HL-60/S4 treated with retinoic acid at 250 ng/mL for 4 days and 3 days (cell line): ENCODE measurements around the gene IGF2BP3.
"Not testable (repeated sequence)": the region's sequence is repeated elsewhere in the genome, so short reads cannot be mapped to it uniquely, and the experiment has no call there.

ENCODE experiments used
- in situ Hi-C: fragments of 300-500 bp; cut with MboI; formaldehyde crosslinking; loops from 2 replicates; pipeline ENCODE4 v1.7.0; 2022; ENCODE audit warnings: low sequenced_read_pairs

IGF2BP3 gene

DNA sequence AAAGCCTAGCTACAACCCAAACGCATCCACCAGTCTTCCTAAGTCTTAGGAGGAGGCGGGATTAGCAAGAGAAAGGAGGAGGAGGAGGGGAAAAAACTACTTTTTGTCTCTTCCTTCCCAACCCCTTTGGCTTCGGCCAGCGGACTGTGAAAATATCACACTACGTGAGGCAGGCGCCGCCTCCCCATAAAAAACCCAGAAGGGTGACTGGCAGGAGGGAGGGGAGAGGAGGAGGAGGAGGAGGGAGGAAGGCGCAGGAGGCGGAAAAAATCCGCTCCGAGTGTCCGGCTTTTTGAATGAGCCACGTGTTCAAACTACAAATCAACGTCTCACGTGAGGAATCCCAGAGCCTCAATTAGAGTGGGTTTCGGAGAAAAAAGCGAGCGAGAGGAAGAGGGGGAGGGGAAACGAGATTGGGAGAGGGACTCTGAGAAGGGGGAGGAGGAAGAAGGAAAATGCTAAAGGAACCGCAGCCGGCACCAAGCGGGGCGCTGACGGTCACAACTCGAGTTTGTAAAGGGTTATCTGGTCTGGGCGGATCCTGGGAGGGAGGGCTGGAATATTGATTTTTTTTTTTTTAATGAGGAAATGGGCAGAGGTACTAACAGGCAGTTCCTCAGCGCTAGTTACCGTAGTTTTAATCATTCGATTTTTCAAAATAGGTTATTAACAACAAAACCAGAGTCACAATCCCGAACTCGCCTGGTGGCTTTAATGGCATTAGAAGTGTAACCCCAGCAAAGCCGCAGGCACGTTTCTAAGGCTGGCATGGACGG is at the start of gene IGF2BP3:
TSS of gene IGF2BP3 (minus strand) at position 162 of the 776 bp plus-strand sequence. CDS start 381 bp downstream, outside the sequence.
- in situ Hi-C loops = no loop called here

DNA sequence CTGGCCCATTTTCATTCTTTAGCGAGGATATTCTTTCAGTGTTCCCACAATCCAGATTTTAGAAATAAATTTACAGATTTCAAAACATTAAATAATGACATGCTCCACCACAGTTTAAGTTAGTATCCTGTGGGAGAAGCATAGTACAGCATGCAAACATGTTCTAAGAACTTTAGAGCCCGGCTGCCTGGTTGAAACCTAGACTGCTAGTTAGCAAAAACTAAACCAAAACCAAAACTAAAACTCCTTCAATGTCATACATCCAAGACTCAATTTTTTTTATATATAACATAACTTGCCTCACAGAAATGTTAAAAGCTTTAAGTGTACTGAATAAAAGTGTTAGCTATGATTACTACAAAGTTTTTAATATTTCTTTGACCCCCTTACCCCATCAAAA is 44.5 kb upstream of the IGF2BP3 start:
- in situ Hi-C loops = no loop called here

DNA sequence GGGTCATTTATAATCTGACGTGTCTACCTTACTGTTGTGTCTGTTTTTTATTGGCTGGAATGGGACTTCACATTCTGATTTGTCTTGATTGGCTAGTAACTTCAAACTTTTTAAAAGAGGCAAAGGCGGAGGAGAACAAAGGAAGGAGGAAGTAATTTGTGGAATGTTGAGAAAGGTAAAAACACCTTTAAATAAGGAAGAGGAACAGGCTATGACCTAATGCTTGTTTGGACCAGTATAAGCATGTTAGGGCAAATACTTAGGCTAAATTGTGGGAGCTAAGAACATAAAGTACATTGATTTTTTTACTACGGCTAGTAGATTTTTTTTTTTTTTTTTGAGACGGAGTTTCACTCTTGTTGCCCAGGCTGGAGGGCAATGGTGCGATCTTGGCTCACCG is 43.5 kb upstream of the IGF2BP3 start:
- in situ Hi-C loops = not testable (repeated sequence)

DNA sequence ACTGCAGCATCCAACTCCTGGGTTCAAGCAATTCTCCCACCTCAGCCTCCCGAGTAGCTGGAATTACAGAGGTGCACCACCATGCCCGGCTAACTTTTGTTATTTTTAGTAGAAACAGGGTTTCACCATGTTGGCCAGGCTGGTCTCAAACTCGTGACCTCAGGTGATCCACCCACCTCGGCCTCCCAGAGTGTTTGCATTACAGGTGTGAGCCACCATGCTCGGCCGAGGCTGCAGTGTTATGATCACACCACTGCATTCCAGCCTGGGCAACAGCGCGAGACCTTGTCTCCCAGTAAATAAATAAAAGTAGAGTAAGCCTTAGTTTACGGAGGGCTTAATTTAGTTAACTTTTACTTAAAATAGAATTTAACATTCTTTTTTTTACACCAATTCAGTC is 23.7 kb upstream of the IGF2BP3 start:
- in situ Hi-C loops = no loop called here

DNA sequence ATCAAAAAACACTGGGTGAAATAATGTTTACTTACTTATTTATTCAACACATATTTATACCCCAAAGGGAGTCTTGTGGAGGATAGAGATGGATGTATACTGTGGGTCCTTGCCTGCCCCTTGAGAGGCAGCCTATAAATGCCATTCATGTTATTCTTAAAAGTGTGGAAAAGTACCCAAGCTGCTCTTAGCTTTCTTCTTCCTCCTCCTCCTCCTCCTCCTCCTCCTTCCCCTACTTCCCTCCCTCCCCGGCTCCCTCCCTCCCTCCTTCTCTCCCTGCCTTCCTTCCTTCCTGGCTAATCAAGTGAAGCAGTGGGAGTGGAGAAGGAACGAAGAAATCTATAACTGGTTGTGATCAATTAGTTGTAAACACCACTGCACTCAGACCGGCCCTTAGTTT is 21.2 kb upstream of the IGF2BP3 start:
- in situ Hi-C loops = no loop called here

DNA sequence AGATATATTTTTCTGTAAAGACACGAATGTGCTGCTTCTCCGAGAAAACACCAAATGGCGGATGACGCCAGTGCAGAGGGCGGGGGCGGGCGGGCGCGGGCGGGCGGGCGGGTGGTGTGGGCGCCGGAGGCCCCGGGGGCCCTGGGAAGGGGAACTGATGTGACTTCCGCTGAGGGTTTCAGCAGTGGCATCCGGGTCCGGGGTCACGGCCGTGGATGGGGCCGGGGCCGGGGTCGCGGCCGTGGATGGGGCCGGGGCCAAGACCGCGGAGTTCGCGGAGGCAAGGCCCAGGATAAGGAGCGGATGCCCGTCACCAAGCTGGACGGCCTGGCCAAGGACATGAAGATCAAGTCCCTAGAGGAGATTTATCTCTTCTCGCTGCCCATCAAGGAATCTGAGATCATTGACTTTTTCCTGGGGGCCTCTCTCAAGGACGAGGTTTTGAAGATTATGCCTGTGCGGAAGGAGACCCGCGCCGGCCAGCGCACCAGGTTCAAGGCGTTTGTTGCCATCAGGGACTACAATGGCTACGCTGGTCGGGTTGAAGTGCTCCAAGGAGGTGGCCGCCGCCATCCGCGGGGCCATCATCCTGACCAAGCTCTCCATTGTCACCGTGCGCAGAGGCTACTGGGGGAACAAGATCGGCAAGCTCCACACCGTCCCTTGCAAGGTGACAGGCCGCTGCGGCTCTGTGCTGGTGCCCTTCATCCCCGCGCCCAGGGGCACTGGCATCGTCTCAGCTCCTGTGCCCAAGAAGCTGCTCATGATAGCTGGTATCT is 20.3 kb upstream of the IGF2BP3 start:
- in situ Hi-C loops = no loop called here

DNA sequence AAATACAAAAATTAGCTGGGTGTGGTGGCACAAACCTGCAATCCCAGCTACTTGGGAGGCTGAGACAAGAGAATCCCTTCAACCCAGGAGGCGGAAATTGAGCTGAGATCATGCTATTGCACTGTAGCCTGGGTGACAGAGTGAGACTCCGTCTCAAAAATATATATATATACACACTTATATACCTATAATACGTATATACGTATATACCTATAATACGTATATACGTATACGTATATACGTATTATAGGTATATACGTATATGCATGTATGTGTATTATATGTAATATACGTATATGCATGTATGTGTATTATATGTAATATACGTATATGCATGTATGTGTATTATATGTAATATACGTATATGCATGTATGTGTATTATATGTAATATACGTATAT is 18.4 kb upstream of the IGF2BP3 start:
- in situ Hi-C loops = not testable (repeated sequence)

DNA sequence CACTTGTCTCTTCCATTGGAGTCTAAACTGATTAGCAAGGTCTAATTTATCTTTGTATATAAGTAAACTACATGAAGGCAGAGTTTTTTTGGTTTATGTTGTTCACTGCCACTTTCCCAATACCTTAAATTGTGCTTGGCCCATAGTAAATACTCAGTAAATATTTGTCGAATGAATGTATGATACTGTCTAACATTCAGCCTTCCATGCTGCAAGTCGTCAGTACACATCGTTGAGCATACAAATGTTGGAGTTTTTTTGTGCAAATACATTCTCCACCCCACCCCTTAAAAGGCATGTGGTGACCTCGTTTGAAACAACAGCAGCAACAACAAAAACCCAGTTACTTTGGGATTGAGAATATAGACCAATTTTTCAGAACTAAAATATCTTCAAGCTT is 17.4 kb upstream of the IGF2BP3 start:
- in situ Hi-C loops = no loop called here

DNA sequence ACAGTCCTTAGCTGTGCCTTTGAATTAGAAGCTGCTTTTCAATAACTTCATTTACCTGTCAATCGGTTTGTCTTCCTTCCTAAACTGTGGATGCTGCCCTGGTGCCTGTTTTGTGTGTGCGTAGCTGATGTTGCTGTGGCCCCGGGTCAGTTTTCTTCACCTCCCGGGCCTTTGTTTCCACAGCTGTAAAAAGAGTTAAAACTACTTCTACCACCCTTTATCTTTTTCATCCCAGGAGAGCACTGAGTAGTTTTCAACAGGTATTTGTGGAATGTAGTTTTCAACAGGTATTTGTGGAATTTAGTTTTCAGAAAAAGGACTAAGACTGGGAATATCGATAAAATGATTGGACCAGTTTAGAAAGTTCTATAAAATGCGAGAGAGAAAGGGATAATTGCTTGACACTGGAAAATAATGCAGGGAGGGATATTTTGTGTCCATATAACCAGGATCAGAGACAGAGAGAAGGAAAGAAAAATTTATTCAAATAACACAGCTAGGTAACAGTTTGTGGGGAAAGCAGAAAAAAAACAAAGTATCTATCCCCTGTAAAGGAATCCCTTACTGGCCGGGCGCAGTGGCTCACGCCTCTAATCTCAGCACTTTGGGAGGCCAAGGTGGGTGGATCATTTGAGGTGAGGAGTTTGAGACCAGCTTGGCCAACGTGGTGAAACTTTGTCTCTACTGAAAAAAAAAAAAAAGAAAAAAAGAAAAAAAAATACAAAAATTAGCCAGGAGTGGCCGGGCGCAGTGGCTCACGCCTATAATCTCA is 15.9 kb upstream of the IGF2BP3 start:
- in situ Hi-C loops = no loop called here

DNA sequence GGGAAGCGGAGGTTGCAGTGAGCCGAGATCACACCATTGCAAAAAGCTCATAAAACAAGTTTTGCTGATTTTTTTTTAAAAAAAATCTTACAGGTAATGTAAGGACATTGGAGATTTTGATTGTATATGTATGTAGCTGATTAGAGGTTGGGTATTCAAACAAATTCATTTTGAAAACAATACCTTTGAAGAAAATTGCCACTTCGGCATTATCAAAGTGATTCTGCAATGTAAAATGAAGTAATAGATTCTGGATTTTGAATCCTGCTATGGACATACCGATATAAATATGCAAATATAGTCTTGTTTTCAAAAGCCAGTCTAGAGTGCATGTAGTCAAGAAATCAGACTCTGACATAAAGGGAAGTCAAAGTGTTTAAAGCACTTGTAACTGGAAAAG is 12.4 kb upstream of the IGF2BP3 start:
- in situ Hi-C loops = no loop called here

DNA sequence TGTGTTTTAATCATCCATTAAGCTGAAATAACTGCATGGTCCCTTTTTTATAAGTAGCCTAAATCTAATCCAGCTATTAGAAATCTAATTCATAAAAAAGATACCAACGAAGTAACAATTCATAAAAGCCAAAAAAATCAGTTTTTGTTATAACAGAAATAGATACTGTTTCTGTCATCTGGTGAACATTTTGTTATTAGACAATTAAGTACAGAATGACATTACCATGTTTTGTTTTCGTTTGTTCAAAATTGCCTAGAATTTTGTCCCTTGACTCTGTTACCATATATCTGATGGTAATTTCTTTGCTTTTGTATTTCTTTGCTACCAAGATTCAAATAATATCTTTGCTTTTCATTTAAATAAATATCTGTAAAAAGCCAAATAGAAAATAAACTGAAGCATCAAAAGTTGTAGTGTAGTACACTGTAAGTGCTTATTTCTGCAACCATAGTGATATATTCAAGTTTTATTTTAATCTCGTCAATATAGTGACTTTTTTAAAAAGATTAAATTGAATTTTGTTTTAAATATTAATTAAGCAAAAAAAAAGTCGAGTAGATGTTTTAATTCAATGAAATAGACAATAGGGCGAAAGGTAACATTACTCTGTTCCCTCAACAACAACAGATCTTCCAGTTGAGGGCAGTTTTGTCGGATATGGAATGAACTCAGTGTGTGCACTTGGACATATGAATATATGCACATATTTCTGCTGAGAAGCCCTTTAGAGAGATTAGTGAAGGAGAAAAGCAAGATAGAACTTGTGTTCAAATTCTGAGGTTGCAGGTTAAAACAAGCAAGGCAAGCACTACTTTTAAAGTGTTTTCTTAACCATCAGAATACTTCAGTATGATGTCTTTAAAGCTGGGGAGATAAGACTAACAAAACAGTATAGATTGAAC is 7.9 kb upstream of the IGF2BP3 start:
- in situ Hi-C loops = no loop called here

DNA sequence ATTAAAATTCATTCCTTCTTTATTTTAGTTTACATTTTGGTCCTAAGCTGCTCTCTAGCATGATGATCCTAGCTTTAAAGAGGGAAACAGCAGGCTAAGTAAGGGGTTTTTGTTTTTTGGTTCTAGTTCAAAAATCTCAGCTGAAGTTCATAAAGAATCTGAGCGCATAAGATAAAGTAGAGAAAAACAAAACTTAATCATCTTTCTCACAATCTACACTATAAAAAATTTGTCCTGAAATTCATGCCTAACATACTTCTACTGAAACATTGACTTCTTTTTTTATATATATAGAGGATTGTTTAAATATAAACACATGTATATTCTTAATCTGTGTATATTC is 6.8 kb upstream of the IGF2BP3 start:
- in situ Hi-C loops = no loop called here

DNA sequence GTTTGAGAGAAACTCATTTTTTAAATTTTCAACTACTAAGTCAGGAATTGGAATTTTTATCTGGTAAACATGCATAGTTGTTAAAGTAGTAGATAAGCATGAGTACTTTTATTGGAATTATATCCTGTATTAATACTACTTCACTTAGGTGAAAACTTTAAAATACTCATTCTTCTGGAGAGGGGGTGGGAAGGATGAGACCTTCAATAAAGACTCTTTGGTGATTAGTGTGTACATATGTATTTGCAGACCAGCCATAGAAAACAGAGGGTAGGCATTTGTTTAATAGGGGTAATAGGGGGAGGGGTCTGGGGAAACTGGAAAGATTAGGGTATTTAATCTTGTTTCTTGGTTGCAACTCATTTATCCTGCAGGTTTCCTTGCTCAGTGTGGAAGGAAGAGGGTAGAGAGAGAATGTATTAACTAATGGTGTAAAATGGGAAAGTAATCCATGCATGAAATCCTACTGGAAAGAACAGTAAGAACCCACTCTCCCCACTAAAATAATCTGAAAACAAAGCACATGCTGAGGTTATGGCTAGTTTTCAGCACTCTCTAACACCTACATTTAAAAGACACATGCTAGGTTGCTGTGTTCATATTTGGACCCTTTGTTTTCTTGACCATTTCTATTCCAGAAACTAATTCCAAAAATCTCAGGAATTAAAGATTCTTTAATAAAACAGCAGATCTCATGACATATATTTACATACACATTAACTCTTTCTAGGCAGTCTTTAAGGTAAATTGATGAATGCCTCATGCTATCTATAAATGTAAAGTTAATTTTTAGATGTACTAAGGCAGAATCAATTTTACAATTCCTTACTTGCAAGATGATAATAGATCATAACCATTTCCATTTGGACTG is 6.2 kb upstream of the IGF2BP3 start:
- in situ Hi-C loops = no loop called here

DNA sequence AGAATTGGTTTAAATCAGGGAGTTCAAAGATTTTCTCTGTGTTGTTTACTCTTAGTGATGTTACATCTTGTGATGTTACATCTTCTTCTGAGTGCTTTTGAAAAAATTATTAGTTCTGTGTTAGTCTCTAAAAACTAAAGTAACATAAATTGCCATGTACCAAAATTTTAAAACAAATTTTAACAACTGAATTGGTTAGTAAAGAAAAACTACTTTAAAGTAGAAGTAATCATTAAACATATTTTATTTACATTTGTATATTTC is 5.2 kb upstream of the IGF2BP3 start:
- in situ Hi-C loops = no loop called here

DNA sequence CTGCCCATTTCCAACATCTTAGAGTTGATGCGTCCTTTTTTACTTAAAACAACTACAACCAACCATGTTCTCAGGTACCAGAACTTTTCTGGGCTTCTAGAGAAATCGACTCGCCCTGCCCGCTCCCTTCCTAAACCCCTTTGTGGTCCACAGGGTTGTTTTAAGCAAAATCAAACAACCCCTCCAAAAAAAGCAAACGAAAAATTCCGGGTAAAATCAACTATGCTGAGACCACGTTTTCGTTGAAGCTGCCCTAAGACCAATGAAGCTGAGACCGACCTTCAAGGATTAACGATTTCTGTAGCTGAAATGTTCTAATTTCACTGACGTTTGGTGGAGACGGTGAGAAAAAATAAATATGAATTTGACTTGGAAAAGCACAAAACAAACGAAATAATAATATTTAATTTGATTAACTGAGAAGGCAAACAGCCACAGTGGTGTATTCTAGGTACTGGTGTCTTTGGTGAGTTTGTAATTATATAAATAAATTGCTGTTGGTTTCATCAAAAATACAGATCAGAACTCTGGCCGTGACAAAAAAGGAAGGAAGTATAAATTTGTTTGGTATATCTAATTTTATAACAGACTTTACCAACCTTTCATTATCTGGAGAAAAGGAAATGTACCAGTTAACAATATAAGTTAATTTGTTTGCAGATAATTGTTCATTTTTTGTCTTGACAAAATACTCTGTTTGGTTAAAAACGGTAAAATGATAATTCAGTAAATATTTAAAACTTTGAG is 4.7 kb upstream of the IGF2BP3 start:
- in situ Hi-C loops = no loop called here

DNA sequence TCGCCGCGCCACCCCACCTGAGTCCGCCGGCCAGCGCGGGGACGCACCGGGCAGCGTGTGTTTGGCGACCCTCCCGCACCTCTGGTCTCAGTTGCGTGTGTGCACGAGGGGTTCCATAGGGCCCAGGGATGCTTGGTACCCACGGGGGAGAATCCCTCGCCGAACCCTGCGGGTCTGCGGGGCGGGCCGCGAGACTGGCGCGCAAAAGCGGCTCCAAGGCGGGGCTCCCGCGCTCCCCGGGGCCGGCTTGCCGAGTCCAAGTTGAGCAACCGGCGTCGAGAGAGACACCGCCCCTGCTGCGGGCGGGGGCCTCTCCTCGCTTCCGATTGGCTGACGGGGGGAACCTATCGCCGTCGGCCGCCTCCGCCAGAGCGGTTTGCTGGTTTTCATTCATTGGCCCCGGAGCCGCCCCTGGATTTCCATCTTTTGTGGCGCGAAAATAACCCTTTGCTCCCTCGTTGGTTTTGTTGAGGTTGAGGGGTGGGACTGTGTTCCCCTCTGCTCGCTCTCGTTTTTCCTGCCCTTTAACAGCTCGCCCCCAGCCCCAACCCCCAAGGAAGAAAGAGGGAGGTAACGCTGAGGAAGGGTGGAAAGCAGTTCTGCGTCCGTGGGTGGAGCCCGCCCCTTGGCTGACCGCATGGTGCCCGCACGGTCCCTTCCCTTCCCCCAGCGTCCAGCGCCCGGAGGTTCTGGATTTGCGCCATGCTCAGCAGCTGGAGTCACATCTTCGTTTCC is 4.0 kb upstream of the IGF2BP3 start:
- in situ Hi-C loops = no loop called here

DNA sequence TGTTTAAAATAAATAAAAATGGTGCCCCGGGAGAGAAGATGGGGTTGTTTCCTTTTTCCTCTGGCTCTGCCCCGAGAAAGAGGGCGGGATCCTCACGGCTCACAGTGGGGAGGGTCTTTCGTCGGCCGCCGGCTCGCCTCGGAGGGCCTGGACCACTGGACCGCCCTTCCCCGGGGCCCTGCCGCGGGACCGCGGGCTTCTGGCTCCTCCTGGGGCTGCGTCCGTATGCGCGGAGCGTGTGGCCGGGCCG is 3.5 kb upstream of the IGF2BP3 start:
- in situ Hi-C loops = no loop called here

DNA sequence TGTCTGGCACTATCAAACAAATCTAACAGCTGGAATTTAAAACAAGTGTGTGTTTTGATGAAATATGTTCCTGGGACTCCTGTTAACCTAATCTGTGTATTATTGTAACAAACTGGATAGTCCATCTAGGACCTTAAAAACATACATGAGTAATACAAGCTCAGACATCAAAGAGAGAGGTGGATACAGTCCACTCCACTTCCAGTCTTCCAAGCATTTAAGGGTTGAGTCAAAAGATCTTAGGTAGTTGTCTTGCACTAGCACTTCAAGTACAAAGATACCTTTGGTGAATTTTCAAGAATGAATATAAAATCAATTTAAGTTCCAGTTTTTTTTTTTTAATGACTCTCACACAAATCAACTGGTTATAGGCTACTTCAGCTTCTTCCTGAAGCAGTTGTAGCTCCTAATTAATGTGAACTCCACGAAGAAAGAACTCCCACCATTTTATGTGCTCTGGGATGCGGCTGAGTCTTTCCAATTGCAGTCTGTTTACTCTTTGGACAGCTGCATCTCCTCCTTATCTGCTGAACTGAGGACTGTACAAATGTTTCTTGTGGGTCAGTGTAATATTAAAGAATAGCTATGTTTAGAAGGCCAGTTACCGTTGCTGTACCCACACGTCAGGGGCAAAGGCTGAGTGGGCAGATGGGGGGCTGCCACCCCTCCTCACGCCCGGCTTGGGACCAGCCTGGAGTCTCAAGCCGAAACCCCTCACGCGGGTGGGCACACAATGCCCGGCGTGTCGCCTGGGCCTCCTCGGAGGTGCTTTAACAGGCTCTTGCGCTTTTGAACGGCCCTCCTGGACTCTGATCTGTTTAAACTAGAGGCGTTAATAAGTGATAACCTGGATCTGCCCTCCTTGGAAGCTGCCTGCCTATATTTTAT is 2.9 kb upstream of the IGF2BP3 start:
- in situ Hi-C loops = no loop called here
